ENCODE data around the gene BUD31.

BUD31 gene

DNA sequence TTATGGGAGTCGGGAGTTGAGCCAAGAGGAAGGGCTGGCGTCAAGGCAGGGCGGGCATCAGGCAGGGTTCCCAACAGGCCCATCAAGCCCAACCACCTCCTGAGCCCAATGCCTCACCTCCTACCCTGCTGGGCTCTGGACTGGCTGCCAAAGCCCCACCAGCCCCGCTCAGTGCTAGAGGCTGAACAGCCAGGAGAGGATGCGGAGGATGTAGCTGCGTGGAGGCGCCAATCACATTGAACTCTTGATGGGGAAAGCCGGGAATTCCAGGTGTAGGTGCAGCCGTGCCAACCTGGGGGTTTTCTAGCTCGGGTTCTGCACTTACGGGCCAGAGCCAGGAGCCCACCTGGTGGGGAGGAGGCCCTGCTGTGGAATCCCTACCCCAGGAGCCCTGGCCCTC, 44.3 kb downstream of the BUD31 start:
- TF ChIP-seq, protein P1, sequence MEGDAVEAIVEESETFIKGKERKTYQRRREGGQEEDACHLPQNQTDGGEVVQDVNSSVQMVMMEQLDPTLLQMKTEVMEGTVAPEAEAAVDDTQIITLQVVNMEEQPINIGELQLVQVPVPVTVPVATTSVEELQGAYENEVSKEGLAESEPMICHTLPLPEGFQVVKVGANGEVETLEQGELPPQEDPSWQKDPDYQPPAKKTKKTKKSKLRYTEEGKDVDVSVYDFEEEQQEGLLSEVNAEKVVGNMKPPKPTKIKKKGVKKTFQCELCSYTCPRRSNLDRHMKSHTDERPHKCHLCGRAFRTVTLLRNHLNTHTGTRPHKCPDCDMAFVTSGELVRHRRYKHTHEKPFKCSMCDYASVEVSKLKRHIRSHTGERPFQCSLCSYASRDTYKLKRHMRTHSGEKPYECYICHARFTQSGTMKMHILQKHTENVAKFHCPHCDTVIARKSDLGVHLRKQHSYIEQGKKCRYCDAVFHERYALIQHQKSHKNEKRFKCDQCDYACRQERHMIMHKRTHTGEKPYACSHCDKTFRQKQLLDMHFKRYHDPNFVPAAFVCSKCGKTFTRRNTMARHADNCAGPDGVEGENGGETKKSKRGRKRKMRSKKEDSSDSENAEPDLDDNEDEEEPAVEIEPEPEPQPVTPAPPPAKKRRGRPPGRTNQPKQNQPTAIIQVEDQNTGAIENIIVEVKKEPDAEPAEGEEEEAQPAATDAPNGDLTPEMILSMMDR (IDR thresholded peaks at IDR 0.05; ENCODE audit: low read depth, low read length), result no peak
- H3K4me3 ChIP-seq (ENCODE audit: low read depth, low read length), result no peak overlapping the region

DNA sequence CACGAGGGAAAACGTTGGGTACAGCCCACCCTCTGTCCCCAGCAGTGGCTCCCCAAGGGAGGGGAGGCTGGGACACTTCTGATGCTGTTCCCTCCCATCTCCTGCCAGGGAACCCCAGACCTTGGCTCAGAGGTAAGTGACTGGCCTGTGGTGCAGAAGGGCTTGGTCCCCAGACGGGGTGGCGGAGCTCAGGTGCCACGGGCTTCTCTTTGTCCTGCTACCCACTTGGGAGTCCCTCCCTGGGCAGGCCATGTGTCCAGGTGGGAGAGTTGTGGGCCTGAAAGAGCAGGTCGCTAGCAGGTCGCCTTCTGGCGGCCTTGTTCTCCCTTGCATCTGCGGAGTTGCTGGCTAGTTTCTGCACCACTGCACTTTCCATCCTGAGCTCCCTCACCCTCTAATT, 47.1 kb downstream of the BUD31 start:
- H3K4me3 ChIP-seq (ENCODE audit: low read depth, low read length), result no peak overlapping the region
- TF ChIP-seq, protein P1 (IDR thresholded peaks at IDR 0.05; ENCODE audit: low read depth, low read length), result no peak

DNA sequence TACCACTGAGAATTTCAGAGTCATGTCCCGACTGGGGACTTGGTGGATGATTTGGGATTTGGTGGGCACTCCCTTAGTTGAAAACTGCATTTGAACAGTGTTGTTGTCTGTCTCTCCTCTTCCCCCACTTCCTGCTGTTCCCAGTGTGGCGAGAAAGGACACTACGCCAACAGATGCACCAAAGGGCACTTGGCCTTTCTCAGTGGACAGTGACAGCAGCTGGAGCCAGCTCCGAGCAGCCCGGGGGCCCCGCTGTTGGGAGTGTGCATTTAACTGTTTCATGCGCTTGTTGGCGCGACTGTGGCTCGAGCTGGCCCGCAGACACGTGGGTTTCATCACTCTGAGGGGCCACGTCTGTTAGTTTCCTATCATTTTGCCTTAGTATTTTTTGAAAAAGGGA, 47.5 kb downstream of the BUD31 start:
- TF ChIP-seq, protein P1 (IDR thresholded peaks at IDR 0.05; ENCODE audit: low read depth, low read length), result no peak
- H3K4me3 ChIP-seq (ENCODE audit: low read depth, low read length), result no peak overlapping the region

DNA sequence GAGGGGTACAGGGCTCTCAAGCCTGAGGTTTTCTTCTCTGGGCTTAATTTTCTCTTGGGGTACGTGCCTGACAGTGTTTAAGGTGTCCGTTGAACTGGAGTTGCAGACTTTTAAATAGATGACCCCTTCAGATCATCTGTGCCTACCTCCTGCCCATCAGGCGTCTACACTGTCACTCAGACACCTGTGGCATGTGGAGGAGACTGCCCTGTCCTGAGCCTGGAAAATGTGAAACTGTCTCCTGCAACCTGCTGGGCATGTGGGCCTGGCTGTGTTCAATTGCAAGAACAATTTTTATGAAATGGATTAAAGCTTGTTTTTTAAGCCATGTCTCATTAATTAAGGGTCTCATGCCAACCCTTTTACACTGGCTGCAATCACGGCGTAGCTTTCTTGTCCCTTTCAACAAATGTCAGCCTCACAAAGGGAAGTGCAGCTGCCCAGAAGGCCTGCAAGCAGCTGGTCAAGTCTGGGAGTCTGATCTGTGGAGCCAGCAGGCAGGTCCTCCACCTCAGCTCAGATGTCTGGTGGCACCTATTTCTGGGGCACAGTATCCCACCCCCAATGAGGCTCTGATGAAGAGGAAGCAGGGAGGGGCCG, 48.4 kb downstream of the BUD31 start:
- H3K4me3 ChIP-seq (ENCODE audit: low read depth, low read length), result no peak overlapping the region
- TF ChIP-seq, protein P1 (IDR thresholded peaks at IDR 0.05; ENCODE audit: low read depth, low read length), result no peak

DNA sequence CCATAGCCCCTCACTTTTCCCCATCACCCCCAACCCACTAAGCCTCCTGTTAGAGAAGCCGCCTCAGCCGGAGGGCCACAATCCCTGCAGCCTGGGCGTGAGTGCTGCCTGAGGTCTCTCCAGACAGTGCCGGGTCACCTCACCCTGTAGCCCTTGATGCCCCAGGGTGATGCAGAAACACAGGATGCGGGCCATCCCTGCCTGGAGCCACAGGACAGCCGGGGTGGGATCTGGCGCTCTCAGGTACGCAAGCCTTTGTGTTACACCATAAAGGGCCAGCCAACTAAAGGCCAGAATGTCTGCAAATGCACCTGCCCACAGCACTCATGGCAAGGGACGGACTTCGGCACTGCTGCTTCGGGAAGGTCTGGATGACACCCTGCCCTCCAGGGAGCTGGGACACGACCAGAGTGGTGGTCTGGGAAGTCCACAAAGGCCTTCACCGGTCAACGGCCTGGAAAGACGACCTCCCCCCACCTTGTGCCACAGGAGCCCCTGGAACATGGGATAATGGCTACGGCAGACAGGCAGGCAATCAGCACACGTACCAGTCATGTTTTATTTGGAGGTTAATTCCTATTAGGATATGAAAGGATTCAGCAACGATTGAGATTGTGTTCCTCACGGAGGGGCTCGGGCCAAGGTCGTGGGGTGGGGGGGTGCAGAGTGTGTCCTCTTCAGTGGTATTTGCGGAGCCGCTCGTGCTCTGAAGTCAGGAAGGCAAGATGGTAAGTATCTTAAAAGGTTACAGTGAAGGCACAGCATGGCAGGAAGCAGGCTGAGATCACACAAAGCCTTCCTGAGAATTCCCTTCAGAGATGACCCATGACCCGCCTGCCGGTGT, 49.1 kb downstream of the BUD31 start:
- TF ChIP-seq, protein P1 (IDR thresholded peaks at IDR 0.05; ENCODE audit: low read depth, low read length), result no peak
- H3K4me3 ChIP-seq (ENCODE audit: low read depth, low read length), result no peak overlapping the region

DNA sequence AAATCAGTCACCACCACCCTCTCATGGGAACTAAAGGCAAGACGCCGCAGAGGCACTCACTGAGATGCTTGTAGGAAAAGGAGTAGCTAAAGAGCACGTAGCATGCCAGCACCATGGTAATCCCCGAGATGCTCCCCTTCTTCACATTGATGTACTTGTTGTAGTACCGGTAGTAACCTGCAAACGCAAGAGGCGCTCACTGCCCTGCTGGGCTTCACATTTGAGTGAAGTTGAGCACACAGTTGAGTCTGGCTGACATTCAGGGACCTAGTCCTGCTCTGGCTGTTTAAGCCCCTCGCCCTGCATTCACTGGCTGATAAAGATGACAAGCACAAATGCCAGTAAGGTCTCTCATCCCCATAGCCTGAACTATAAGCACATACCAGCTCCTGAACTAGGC, 50.3 kb downstream of the BUD31 start:
- TF ChIP-seq, protein P1 (IDR thresholded peaks at IDR 0.05; ENCODE audit: low read depth, low read length), result peak; percentile 25; the same call in 1 of the 2 replicates
- H3K4me3 ChIP-seq (ENCODE audit: low read depth, low read length), result no peak overlapping the region

DNA sequence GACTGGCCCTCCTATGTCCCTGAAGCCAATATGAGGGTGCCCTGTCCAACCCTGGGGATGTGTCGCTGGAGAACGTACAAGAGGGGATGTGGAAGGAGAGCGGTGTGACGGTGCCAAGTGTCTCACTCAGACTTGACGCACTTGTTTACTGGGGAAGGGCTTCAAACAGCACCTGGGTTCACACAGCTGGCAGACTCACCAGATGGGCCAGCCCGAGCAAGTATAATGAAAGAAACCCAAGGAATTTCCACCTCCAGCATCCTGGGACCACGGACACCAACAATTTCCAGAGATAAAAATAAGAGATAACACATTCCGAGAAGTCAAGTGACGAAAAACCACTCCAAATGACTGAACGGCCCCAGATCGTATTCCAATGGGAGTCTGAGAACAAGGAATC, 51.9 kb downstream of the BUD31 start:
- no peak overlapping the region for H3K4me3 ChIP-seq (ENCODE audit: low read depth, low read length)
- TF ChIP-seq, protein P1 (IDR thresholded peaks at IDR 0.05; ENCODE audit: low read depth, low read length), result no peak

Measured in WI38 (cell line).